Nephron progenitor cell (in vitro differentiated cells): ENCODE data around the gene SEL1L.
"Not testable (repeated sequence)": the region's sequence is repeated elsewhere in the genome, so short reads cannot be mapped to it uniquely, and the experiment has no call there.

Experiments
- DNase-seq: peaks from one replicate; pipeline ENCODE4 v3.0.0; 2021
- H3K27ac Mint-ChIP-seq: 2 replicates; pipeline ENCODE4 v1.8.0; 2021; ENCODE audit warnings: mild to moderate bottlenecking, moderate library complexity, mixed read lengths
- H3K27me3 Mint-ChIP-seq: 2 replicates; pipeline ENCODE4 v1.8.0; 2021; ENCODE audit warnings: mild to moderate bottlenecking, low read depth, mixed read lengths; ENCODE audit not compliant: poor library complexity
- H3K36me3 Mint-ChIP-seq: 2 replicates; pipeline ENCODE4 v1.8.0; 2021; ENCODE audit warnings: low read depth, mixed read lengths
- H3K4me1 Mint-ChIP-seq: 2 replicates; pipeline ENCODE4 v1.8.0; 2021; ENCODE audit warnings: mixed read lengths
- H3K4me3 Mint-ChIP-seq: 2 replicates; pipeline ENCODE4 v1.8.0; 2021; ENCODE audit warnings: mild to moderate bottlenecking, moderate library complexity, mixed read lengths
- H3K9me3 Mint-ChIP-seq: 2 replicates; pipeline ENCODE4 v1.8.0; 2021; ENCODE audit warnings: mild to moderate bottlenecking, moderate library complexity, mixed read lengths
- CTCF ChIP-seq: fragments of 200-600 bp; sonication (generic); IDR thresholded peaks from 2 replicates; pipeline ENCODE4 v1.5.0; 2021; ENCODE audit warnings: antibody characterized with exemption

Gene SEL1L

GRCh38 chr14:81516986-81517797, 16.5 kb downstream of the SEL1L start:
- no peaks in the 10 kb centered on the region for H3K27me3 Mint-ChIP-seq
- TF ChIP-seq CTCF = no peak
- peaks cover 51% of the 10 kb centered on the region for H3K4me1 Mint-ChIP-seq
- H3K9me3 Mint-ChIP-seq = peaks cover 8% of the 10 kb centered on the region
- H3K4me3 Mint-ChIP-seq = peak overlapping the region; percentile 63
- peak overlapping the region; percentile 99 for H3K27ac Mint-ChIP-seq
- H3K36me3 Mint-ChIP-seq = peaks cover 53% of the 10 kb centered on the region
- DNase-seq = peak; percentile 44

GRCh38 chr14:81515927-81516326, 17.7 kb downstream of the SEL1L start:
- peak overlapping the region; percentile 99 for H3K27ac Mint-ChIP-seq
- H3K36me3 Mint-ChIP-seq = peaks cover 51% of the 10 kb centered on the region
- peaks cover 63% of the 10 kb centered on the region for H3K4me1 Mint-ChIP-seq
- not testable (repeated sequence) for H3K9me3 Mint-ChIP-seq, H3K4me3 Mint-ChIP-seq, DNase-seq, H3K27me3 Mint-ChIP-seq

GRCh38 chr14:81512826-81513225, 20.8 kb downstream of the SEL1L start:
- H3K27ac Mint-ChIP-seq, DNase-seq, H3K4me3 Mint-ChIP-seq, H3K9me3 Mint-ChIP-seq, H3K27me3 Mint-ChIP-seq: not testable (repeated sequence)
- Mint-ChIP-seq H3K4me1 (peaks cover 68% of the 10 kb centered on the region), H3K36me3 (peaks cover 47% of the 10 kb centered on the region)

GRCh38 chr14:81511111-81511904, 22.3 kb downstream of the SEL1L start:
- H3K9me3 Mint-ChIP-seq = peaks cover 8% of the 10 kb centered on the region
- H3K27ac Mint-ChIP-seq = peak overlapping the region; percentile 31
- H3K27me3 Mint-ChIP-seq = no peaks in the 10 kb centered on the region
- H3K4me1 Mint-ChIP-seq = peaks cover 53% of the 10 kb centered on the region
- peaks cover 62% of the 10 kb centered on the region for H3K36me3 Mint-ChIP-seq
- no peak for TF ChIP-seq CTCF
- no peak for DNase-seq
- H3K4me3 Mint-ChIP-seq = peak overlapping the region; percentile 9

GRCh38 chr14:81509838-81510452, 23.7 kb downstream of the SEL1L start:
- peak; percentile 25 for DNase-seq
- Mint-ChIP-seq H3K4me1 (peaks cover 39% of the 10 kb centered on the region), H3K4me3 (peak overlapping the region; percentile 72), H3K36me3 (peaks cover 64% of the 10 kb centered on the region), H3K27ac (peak overlapping the region; percentile 97), H3K9me3 (peaks cover 8% of the 10 kb centered on the region), H3K27me3 (no peaks in the 10 kb centered on the region)
- no peak for TF ChIP-seq CTCF

- no peak for TF ChIP-seq CTCF
- Mint-ChIP-seq H3K4me1 (peaks cover 38% of the 10 kb centered on the region), H3K4me3 (peak overlapping the region; percentile 72), H3K36me3 (peaks cover 63% of the 10 kb centered on the region), H3K9me3 (peaks cover 5% of the 10 kb centered on the region), H3K27me3 (no peaks in the 10 kb centered on the region), H3K27ac (no peak overlapping the region)
- DNase-seq = no peak
Observed at GRCh38 chr14:81509321-81509720, 24.3 kb downstream of the SEL1L start.
